SH-SY5Y (cell line): ENCODE measurements around the gene QPCTL.

Experiments used
- GATA2 ChIP-seq: IDR thresholded peaks from 2 replicates; pipeline ENCODE4 v1.6.1; 2011; ENCODE audit warnings: mild to moderate bottlenecking, low read depth, low read length
- GATA3 ChIP-seq: IDR thresholded peaks from 2 replicates; pipeline ENCODE4 v1.6.1; 2011; ENCODE audit warnings: low read depth, mild to moderate bottlenecking, low read length, moderate library complexity

DNA sequence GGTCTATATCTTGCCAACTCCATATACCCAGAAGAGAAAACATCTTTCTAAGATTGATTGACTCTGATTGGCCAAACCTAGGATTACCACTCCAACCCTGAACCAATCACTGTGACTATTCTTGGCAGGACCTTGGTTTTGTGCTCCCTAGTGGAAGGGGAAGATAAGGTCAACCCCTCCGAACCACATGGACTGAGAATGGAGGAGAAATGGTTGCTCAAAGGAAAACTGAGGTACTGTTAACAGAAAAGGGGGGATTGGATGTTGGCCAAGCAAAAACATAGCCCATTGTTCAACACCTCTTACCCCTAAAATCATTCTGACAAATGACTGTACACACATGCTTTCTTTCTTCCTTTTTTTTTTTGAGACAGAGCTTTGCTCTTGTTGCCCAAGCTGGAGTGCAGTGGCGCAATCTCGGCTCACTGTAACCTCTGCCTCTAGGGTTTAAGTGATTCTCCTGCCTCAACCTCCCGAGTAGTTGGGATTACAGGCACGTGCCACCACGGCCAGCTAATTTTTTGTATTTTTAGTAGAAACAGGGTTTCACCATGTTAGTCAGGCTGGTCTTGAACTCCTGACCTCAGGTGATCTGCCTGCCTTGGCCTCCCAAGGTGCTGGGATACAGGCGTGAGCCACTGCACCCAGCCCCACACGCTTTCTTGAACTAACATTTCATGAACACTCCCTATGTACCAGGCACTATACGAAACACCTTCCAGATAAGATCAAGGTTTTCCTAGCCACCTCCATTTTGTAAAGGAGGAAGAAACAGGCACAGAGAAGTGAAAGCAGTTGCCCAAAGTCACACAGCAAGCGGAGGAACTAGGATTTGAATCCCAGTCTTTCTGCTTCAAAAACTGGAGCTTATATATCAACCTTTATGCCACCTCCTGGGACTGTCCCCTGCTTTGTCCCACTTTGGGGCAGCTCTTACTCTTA is 47.3 kb downstream of the QPCTL start:
- TF ChIP-seq GATA3 (no peak), GATA2 (no peak)
